Measurements from ENCODE around the gene IGFBPL1. TPM values are rescaled to one million over a fixed set of nuclear protein-coding genes. Genes with fewer than 3 reads are reported as not detected.

The IGFBPL1 gene
- total RNA-seq, 2 donors from 2014 or later, result 2.3 to 3.3 TPM

- WGBS, 2 donors, result 89 to 90% methylated on average over 6 of the region's 6 CpGs
- H3K36me3 ChIP-seq (replicated peaks in 1 of 2; ENCODE audit: insufficient read depth in 1 of 2, low read depth in 2 of 2), result no peaks in the 10 kb centered on the region
- H3K27ac ChIP-seq, result no peak overlapping the region
- DNase-seq (no peak), ATAC-seq (no peak)
- no peaks in the 10 kb centered on the region for H3K9me3 ChIP-seq
- intact Hi-C loops (cut with DNase I), result loop anchor here (10.0 kb wide), 1 partner anchor 617 kb away; no protein-coding TSS in a partner anchor
- H3K4me3 ChIP-seq, result no peak overlapping the region
- TF ChIP-seq POLR2A (IDR thresholded peaks at IDR 0.05), result no peak
- TF ChIP-seq, protein P1, sequence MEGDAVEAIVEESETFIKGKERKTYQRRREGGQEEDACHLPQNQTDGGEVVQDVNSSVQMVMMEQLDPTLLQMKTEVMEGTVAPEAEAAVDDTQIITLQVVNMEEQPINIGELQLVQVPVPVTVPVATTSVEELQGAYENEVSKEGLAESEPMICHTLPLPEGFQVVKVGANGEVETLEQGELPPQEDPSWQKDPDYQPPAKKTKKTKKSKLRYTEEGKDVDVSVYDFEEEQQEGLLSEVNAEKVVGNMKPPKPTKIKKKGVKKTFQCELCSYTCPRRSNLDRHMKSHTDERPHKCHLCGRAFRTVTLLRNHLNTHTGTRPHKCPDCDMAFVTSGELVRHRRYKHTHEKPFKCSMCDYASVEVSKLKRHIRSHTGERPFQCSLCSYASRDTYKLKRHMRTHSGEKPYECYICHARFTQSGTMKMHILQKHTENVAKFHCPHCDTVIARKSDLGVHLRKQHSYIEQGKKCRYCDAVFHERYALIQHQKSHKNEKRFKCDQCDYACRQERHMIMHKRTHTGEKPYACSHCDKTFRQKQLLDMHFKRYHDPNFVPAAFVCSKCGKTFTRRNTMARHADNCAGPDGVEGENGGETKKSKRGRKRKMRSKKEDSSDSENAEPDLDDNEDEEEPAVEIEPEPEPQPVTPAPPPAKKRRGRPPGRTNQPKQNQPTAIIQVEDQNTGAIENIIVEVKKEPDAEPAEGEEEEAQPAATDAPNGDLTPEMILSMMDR (IDR thresholded peaks at IDR 0.05), result no peak
- H3K27me3 ChIP-seq, result no peaks in the 10 kb centered on the region
- H3K4me1 ChIP-seq, result peaks cover 5% of the 10 kb centered on the region
These were observed 62.8 kb downstream of the IGFBPL1 start for GRCh38 chr9:38361473-38361850.

- H3K36me3 ChIP-seq (replicated peaks in 1 of 2; ENCODE audit: insufficient read depth in 1 of 2, low read depth in 2 of 2), result no peaks in the 10 kb centered on the region
- ATAC-seq (no peak), DNase-seq (no peak)
- peaks cover 5% of the 10 kb centered on the region for H3K4me1 ChIP-seq
- no peak overlapping the region for H3K4me3 ChIP-seq
- intact Hi-C loops (cut with DNase I), result loop anchor here (10.0 kb wide), 1 partner anchor 616 kb away; no protein-coding TSS in a partner anchor
- no peaks in the 10 kb centered on the region for H3K9me3 ChIP-seq
- TF ChIP-seq, protein P1 (IDR thresholded peaks at IDR 0.05), result no peak
- TF ChIP-seq POLR2A (IDR thresholded peaks at IDR 0.05), result no peak
- WGBS, 2 donors, result 78 to 79% methylated on average over 7 of the region's 7 CpGs
- H3K27ac ChIP-seq, result no peak overlapping the region
- H3K27me3 ChIP-seq, result no peaks in the 10 kb centered on the region
These were observed 63.3 kb downstream of the IGFBPL1 start for GRCh38 chr9:38360839-38361472.

DNA sequence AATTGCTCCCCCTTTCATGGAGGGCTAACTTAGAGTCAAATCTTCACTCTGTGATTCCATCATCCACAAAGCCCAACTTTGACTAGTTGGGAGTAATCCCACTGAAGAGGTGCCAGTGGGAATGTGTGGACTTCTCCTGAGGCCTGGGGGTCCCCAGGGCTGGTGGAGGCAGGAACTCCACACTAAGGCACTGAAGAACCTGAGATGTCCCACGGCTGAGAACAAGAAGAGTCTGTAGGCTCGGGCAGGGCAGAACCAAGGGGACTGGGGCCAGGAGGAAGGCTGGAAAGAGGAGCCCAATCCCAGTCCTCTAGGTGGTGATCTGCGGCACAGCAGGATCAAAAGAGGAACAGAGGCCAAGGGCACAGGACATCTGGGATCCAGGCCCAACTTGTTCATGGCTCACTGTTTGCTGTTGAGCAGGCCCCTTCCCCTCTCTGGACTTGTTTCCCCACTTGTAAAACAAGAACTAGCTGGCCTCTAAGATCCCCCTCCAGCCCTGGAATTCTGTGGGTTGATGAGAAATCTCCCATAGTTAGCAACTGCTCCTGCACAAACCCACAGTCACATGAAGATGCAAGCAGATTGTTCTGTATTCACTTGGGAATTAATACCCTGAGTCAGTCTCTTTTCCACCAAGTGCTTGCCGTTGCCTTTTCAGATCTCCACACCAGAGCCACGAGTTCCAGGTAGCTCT, 64.4 kb downstream of the IGFBPL1 start:
- ATAC-seq (no peak), DNase-seq (peak in 1 of 4 donors; percentile 3)
- intact Hi-C loops (cut with DNase I), result loop anchor here (10.0 kb wide), 2 partner anchors 275 to 615 kb away; no protein-coding TSS in a partner anchor
- TF ChIP-seq, protein P1 (IDR thresholded peaks at IDR 0.05), result no peak
- no peak for TF ChIP-seq POLR2A (IDR thresholded peaks at IDR 0.05)
- Histone ChIP-seq H3K27ac (no peak overlapping the region), H3K9me3 (no peaks in the 10 kb centered on the region), H3K27me3 (no peaks in the 10 kb centered on the region), H3K4me1 (peaks cover 5% of the 10 kb centered on the region), H3K36me3 (replicated peaks in 1 of 2; ENCODE audit: insufficient read depth in 1 of 2, low read depth in 2 of 2) (no peaks in the 10 kb centered on the region), H3K4me3 (no peak overlapping the region)
- 46 to 73% methylated on average over 5 of the region's 5 CpGs for WGBS, 2 donors

GRCh38 chr9:38359297-38359653, 65.0 kb downstream of the IGFBPL1 start:
- intact Hi-C loops (cut with DNase I), result loop anchor here (10.0 kb wide), 1 partner anchor 274 kb away; no protein-coding TSS in a partner anchor
- no peak for TF ChIP-seq POLR2A (IDR thresholded peaks at IDR 0.05)
- TF ChIP-seq, protein P1 (IDR thresholded peaks at IDR 0.05), result no peak
- Histone ChIP-seq H3K27ac (no peak overlapping the region), H3K9me3 (no peaks in the 10 kb centered on the region), H3K27me3 (no peaks in the 10 kb centered on the region), H3K4me1 (peaks cover 5% of the 10 kb centered on the region), H3K4me3 (no peak overlapping the region), H3K36me3 (replicated peaks in 1 of 2; ENCODE audit: insufficient read depth in 1 of 2, low read depth in 2 of 2) (no peaks in the 10 kb centered on the region)
- WGBS, 2 donors, result 84 to 90% methylated on average over 6 of the region's 6 CpGs
- ATAC-seq (no peak), DNase-seq (no peak)
